HL-60 (cell line): ENCODE measurements around the gene SERPINF2.

Source experiments
- DNase-seq, 2 experiments: peaks; one replicate each; pipeline ENCODE4 v3.0.0-alpha.2; 2010 to 2020; ENCODE audit warnings: low read depth in 1 of 2, low spot score in 1 of 2
- H3K27ac ChIP-seq: fragments of 250-450 bp; sonication (Bioruptor Pico); replicated peaks from 2 replicates; pipeline ENCODE4 v1.5.1; 2020; ENCODE audit warnings: mild to moderate bottlenecking, moderate library complexity
- H3K27me3 ChIP-seq: fragments of 250-450 bp; sonication (Bioruptor Pico); 2 replicates; pipeline ENCODE4 v1.5.1; 2021; ENCODE audit warnings: mild to moderate bottlenecking, moderate library complexity; ENCODE audit not compliant: insufficient read depth, poor library complexity, severe bottlenecking
- H3K4me3 ChIP-seq: replicated peaks from 2 replicates; pipeline ENCODE4 v1.5.1; 2011; ENCODE audit warnings: mild to moderate bottlenecking, control low read depth, low read length; ENCODE audit not compliant: insufficient read depth
- GABPA ChIP-seq: IDR thresholded peaks from 2 replicates; pipeline ENCODE4 v1.6.1; 2012; ENCODE audit warnings: low read depth
- POLR2AphosphoS5 ChIP-seq: IDR thresholded peaks from 2 replicates; pipeline ENCODE4 v1.6.1; 2012; ENCODE audit warnings: low read depth
- SPI1 ChIP-seq: IDR thresholded peaks from 2 replicates; pipeline ENCODE4 v1.6.1; 2012; ENCODE audit warnings: low read depth, mild to moderate bottlenecking, borderline replicate concordance
- TF ChIP-seq, protein P1 (sequence below): IDR thresholded peaks from 2 replicates; pipeline ENCODE4 v1.6.1; 2012; ENCODE audit warnings: low read depth; ENCODE audit not compliant: insufficient replicate concordance
- TF ChIP-seq, protein P2 (sequence below): IDR thresholded peaks from one replicate; pipeline ENCODE4 v1.5.1; 2011; ENCODE audit warnings: low read length, control low read depth, inconsistent platforms; ENCODE audit not compliant: insufficient read depth

SERPINF2 gene

DNA sequence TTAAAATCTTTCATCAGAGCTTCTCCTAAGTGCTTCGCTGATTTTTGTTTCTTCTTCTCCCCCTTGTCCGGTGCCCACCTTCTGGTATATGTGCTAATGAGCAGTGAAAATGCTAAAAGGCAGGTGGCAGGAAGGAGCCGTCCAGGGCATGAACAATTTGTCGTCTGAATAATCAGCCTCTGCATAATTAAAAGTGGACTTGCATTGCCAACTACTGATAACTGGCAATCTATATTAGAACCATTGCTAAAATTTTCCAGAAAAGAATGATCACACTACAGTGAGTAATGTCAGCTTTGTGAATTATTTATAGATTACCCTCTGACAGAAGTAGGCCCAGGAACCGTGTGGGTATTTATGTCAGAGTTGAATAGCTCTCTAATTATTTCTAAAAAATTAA lies 47.3 kb downstream of the SERPINF2 start:
- Histone ChIP-seq H3K4me3 (no peak overlapping the region), H3K27ac (no peak overlapping the region), H3K27me3 (no peaks in the 10 kb centered on the region)
- TF ChIP-seq, protein P1, sequence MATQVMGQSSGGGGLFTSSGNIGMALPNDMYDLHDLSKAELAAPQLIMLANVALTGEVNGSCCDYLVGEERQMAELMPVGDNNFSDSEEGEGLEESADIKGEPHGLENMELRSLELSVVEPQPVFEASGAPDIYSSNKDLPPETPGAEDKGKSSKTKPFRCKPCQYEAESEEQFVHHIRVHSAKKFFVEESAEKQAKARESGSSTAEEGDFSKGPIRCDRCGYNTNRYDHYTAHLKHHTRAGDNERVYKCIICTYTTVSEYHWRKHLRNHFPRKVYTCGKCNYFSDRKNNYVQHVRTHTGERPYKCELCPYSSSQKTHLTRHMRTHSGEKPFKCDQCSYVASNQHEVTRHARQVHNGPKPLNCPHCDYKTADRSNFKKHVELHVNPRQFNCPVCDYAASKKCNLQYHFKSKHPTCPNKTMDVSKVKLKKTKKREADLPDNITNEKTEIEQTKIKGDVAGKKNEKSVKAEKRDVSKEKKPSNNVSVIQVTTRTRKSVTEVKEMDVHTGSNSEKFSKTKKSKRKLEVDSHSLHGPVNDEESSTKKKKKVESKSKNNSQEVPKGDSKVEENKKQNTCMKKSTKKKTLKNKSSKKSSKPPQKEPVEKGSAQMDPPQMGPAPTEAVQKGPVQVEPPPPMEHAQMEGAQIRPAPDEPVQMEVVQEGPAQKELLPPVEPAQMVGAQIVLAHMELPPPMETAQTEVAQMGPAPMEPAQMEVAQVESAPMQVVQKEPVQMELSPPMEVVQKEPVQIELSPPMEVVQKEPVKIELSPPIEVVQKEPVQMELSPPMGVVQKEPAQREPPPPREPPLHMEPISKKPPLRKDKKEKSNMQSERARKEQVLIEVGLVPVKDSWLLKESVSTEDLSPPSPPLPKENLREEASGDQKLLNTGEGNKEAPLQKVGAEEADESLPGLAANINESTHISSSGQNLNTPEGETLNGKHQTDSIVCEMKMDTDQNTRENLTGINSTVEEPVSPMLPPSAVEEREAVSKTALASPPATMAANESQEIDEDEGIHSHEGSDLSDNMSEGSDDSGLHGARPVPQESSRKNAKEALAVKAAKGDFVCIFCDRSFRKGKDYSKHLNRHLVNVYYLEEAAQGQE: no peak
- TF ChIP-seq POLR2AphosphoS5: no peak
- TF ChIP-seq GABPA: no peak
- TF ChIP-seq, protein P2, sequence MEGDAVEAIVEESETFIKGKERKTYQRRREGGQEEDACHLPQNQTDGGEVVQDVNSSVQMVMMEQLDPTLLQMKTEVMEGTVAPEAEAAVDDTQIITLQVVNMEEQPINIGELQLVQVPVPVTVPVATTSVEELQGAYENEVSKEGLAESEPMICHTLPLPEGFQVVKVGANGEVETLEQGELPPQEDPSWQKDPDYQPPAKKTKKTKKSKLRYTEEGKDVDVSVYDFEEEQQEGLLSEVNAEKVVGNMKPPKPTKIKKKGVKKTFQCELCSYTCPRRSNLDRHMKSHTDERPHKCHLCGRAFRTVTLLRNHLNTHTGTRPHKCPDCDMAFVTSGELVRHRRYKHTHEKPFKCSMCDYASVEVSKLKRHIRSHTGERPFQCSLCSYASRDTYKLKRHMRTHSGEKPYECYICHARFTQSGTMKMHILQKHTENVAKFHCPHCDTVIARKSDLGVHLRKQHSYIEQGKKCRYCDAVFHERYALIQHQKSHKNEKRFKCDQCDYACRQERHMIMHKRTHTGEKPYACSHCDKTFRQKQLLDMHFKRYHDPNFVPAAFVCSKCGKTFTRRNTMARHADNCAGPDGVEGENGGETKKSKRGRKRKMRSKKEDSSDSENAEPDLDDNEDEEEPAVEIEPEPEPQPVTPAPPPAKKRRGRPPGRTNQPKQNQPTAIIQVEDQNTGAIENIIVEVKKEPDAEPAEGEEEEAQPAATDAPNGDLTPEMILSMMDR: no peak
- no peak for TF ChIP-seq SPI1
- DNase-seq: no peak

- Histone ChIP-seq H3K27ac (no peak overlapping the region), H3K27me3 (no peaks in the 10 kb centered on the region), H3K4me3 (no peak overlapping the region)
- no peak for TF ChIP-seq POLR2AphosphoS5
- TF ChIP-seq, protein P1: no peak
- TF ChIP-seq SPI1: no peak
- TF ChIP-seq, protein P2: no peak
- TF ChIP-seq GABPA: no peak
- DNase-seq: no peak
Observed at GRCh38 chr17:1792495-1793446, 50.1 kb downstream of the SERPINF2 start.

- no peak for DNase-seq
- H3K27me3 ChIP-seq: no peaks in the 10 kb centered on the region
- TF ChIP-seq, protein P1: no peak
- TF ChIP-seq SPI1 (no peak), GABPA (no peak), POLR2AphosphoS5 (no peak)
- TF ChIP-seq, protein P2: no peak
- no peak overlapping the region for H3K4me3 ChIP-seq
- no peak overlapping the region for H3K27ac ChIP-seq
Observed at GRCh38 chr17:1793447-1793806, 50.8 kb downstream of the SERPINF2 start.
